PC-9 (cell line): ENCODE results near the gene TNS1.

ENCODE experiments used
- CTCF ChIP-seq: fragments of 200-600 bp; sonication (generic); conservative IDR thresholded peaks from 2 replicates; pipeline ENCODE4 v1.6.1; 2017; ENCODE audit warnings: mixed run types, antibody characterized with exemption, mild to moderate bottlenecking, moderate library complexity
- EZH2 ChIP-seq: fragments of 200-600 bp; sonication (generic); IDR thresholded peaks from 2 replicates; pipeline ENCODE4 v1.8.0; 2017; ENCODE audit warnings: antibody characterized with exemption, low read depth

GRCh38 chr2:217996361-217996760 lies 6.4 kb downstream of the TNS1 start:
- no peak for TF ChIP-seq CTCF
- no peak for TF ChIP-seq EZH2
